Esophagus squamous epithelium (tissue), 4 donors: ENCODE data around the gene P2RX6.

ENCODE experiments used
- CTCF ChIP-seq, 6 experiments: fragments of 450-650 bp in 4 of 6; fragments of 200-600 bp in 2 of 6; sonication (generic) in 2 of 6; IDR thresholded peaks; one replicate each; pipeline ENCODE4 v1.5.1; 2016 to 2019; ENCODE audit warnings: antibody characterized with exemption in 6 of 6, mild to moderate bottlenecking in 4 of 6, moderate library complexity in 4 of 6
- POLR2A ChIP-seq, 4 donors: fragments of 450-650 bp; IDR thresholded peaks; one replicate each; pipeline ENCODE4 v1.6.1; 2017; ENCODE audit warnings: antibody characterized with exemption in 4 of 4, mild to moderate bottlenecking in 4 of 4, moderate library complexity in 3 of 4

- TF ChIP-seq CTCF (IDR thresholded peaks at IDR 0.05) (no peak), POLR2A (IDR thresholded peaks at IDR 0.05) (no peak)
These were observed 40.9 kb downstream of the P2RX6 start for GRCh38 chr22:21055880-21056319.
